Pons (tissue), 1 donor: ENCODE results near the gene TNNT1.

Source experiments
- DNase-seq: peaks from one replicate; pipeline ENCODE4 v3.0.0-alpha.2; 2016; ENCODE audit warnings: low spot score

TNNT1 gene

GRCh38 chr19:55088543-55089341, 60.3 kb downstream of the TNNT1 start:
- DNase-seq: peak; percentile 29

- no peak for DNase-seq
Measured at GRCh38 chr19:55088021-55088451, 61.0 kb downstream of the TNNT1 start.

GRCh38 chr19:55087542-55087901, 61.5 kb downstream of the TNNT1 start:
- no peak for DNase-seq

GRCh38 chr19:55086730-55087541, 62.1 kb downstream of the TNNT1 start:
- peak; percentile 75 for DNase-seq

GRCh38 chr19:55085923-55086715, 62.9 kb downstream of the TNNT1 start:
- no peak for DNase-seq

GRCh38 chr19:55084416-55084815, 64.6 kb downstream of the TNNT1 start:
- DNase-seq: no peak

GRCh38 chr19:55083004-55083850, 65.8 kb downstream of the TNNT1 start:
- DNase-seq: no peak
